Common myeloid progenitor, CD34-positive (primary cell): ENCODE data around the gene SHMT1.
A peak's percentile ranks its signal among the peaks of the same experiment; 100 is the strongest.
"Not testable (repeated sequence)": the region's sequence is repeated elsewhere in the genome, so short reads cannot be mapped to it uniquely, and the experiment has no call there.

Experiments used
- CTCF ChIA-PET: fragments of 350-600 bp; sonication (Branson Sonifier 250); formaldehyde crosslinking; loops from one replicate; lab custom pipeline; 2021; ENCODE audit warnings: antibody characterized with exemption; lab: Charles Lee
- POLR2A ChIA-PET: fragments of 350-600 bp; sonication (Branson Sonifier 250); formaldehyde crosslinking; loops from one replicate; lab custom pipeline; 2021; ENCODE audit warnings: antibody characterized with exemption; lab: Charles Lee
- DNase-seq, 3 donors: peaks; one replicate each; pipeline versions ENCODE4 v3.0.0 to v3.0.0-alpha.2; 2013
- H3K27ac ChIP-seq, 2 experiments: 1 replicate in 1 of 2; 2 replicates in 1 of 2; pipeline ENCODE4 v1.7.0; 2013; ENCODE audit warnings: inconsistent platforms in 2 of 2, low read length in 2 of 2, mild to moderate bottlenecking in 2 of 2, low read depth in 1 of 2, moderate library complexity in 1 of 2; ENCODE audit not compliant: severe bottlenecking in 2 of 2, insufficient read depth in 1 of 2, poor library complexity in 1 of 2
- H3K27me3 ChIP-seq, 5 experiments: replicated peaks in 2 of 5; 1 replicate in 3 of 5; 2 replicates in 2 of 5; pipeline versions ENCODE4 v1.6.1 to v1.7.0; 2013; ENCODE audit warnings: low read length in 4 of 5, mild to moderate bottlenecking in 2 of 5, moderate library complexity in 2 of 5, inconsistent platforms in 1 of 5; ENCODE audit not compliant: insufficient read depth in 5 of 5, control insufficient read depth in 4 of 5
- H3K36me3 ChIP-seq, 4 experiments: 1 replicate in 2 of 4; 2 replicates in 2 of 4; pipeline versions ENCODE4 v1.6.1 to v1.7.0; 2013; ENCODE audit warnings: low read length in 3 of 4, control low read depth in 1 of 4, mild to moderate bottlenecking in 1 of 4; ENCODE audit not compliant: control insufficient read depth in 4 of 4, insufficient read depth in 4 of 4
- H3K4me1 ChIP-seq, 4 experiments: 1 replicate in 3 of 4; 2 replicates in 1 of 4; pipeline versions ENCODE4 v1.6.1 to v1.7.1; 2013; ENCODE audit warnings: low read length in 3 of 4, mild to moderate bottlenecking in 3 of 4, control low read depth in 1 of 4, inconsistent platforms in 1 of 4, moderate library complexity in 1 of 4; ENCODE audit not compliant: control insufficient read depth in 4 of 4, insufficient read depth in 4 of 4; ENCODE audit errors: control extremely low read depth in 1 of 4
- H3K4me3 ChIP-seq, 7 experiments: 1 replicate in 4 of 7; 2 replicates in 3 of 7; pipeline versions ENCODE4 v1.5.1 to v1.7.0; 2013; ENCODE audit warnings: mild to moderate bottlenecking in 7 of 7, low read length in 6 of 7, moderate library complexity in 6 of 7, inconsistent platforms in 2 of 7, low read depth in 2 of 7, control low read depth in 1 of 7; ENCODE audit not compliant: insufficient read depth in 4 of 7, control insufficient read depth in 1 of 7; ENCODE audit errors: extremely low read depth in 1 of 7
- H3K9me3 ChIP-seq, 5 experiments: 1 replicate in 4 of 5; 2 replicates in 1 of 5; pipeline versions ENCODE4 v1.6.1 to v1.7.1; 2013; ENCODE audit warnings: low read length in 4 of 5, mild to moderate bottlenecking in 2 of 5, inconsistent platforms in 1 of 5, low read depth in 1 of 5, moderate library complexity in 1 of 5; ENCODE audit not compliant: control insufficient read depth in 4 of 5, insufficient read depth in 2 of 5; ENCODE audit errors: control extremely low read depth in 1 of 5
- whole genome bisulfite sequencing: methylation state at CpG from one replicate; pipeline ENCODE4 v1.1.5; 2013; ENCODE audit not compliant: insufficient coverage; 5-methylcytosine and 5-hydroxymethylcytosine counted together

The SHMT1 gene

DNA sequence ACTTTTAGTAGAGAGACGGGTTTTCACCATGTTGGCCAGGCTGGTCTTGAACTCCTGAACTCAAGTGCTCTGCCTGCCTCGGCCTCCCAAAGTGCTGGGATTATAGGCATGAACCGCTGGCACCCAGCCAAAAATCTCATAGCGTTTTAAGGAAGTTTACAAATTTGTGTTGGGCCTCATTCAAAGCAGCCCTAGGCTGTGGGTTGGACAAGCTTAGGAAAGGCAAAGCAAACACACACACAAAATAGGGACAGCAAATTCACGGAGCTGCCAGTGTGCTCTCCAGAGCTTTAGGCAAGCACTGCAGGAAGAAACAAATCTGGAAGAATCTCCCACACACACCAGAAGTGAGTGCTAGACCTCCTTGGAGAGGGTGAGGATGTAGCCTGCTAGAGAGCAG lies 39.8 kb upstream of the SHMT1 start:
- H3K4me3 ChIP-seq, CTCF ChIA-PET, H3K4me1 ChIP-seq, H3K27me3 ChIP-seq, H3K36me3 ChIP-seq, H3K9me3 ChIP-seq, H3K27ac ChIP-seq, DNase-seq, POLR2A ChIA-PET: not testable (repeated sequence)
- no CpG with 5 or more reads among the region's 5 CpGs for WGBS

GRCh38 chr17:18401872-18402590 lies 38.7 kb upstream of the SHMT1 start:
- CTCF ChIA-PET, POLR2A ChIA-PET: not testable (repeated sequence)
- WGBS, result 78% methylated on average over 2 of the region's 7 CpGs

DNA sequence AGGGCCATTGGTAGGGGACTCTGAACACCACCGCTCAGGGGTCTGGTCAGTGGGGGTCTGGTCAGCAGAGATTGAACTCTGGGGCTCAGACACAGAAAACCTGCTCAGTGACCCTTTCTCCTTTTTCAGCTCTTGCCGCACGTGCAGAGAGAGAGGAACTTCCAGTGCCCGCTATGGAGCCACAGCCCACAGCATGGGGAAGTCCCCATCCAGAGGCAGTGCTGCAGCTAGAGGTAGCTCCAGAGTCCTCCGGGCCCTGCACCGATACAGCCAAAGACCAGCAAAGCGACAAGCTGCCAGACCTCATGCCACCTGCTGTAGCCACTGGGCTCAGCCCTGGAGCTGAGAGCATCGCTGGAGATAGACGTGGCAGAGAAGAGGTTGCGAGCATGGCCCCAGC lies 25.4 kb upstream of the SHMT1 start:
- CTCF ChIA-PET, POLR2A ChIA-PET, H3K36me3 ChIP-seq, H3K4me3 ChIP-seq, H3K9me3 ChIP-seq, H3K27ac ChIP-seq, DNase-seq, H3K4me1 ChIP-seq, H3K27me3 ChIP-seq: not testable (repeated sequence)
- no CpG with 5 or more reads among the region's 10 CpGs for WGBS

More at GRCh38 chr17:18401872-18402590, 38.7 kb upstream of the SHMT1 start:
- H3K27ac ChIP-seq, H3K4me1 ChIP-seq, DNase-seq, H3K27me3 ChIP-seq, H3K4me3 ChIP-seq, H3K36me3 ChIP-seq, H3K9me3 ChIP-seq: not testable (repeated sequence)

GRCh38 chr17:18388266-18388665 lies 24.9 kb upstream of the SHMT1 start:
- WGBS, result 93% methylated on average over 1 of the region's 4 CpGs
- H3K4me3 ChIP-seq, CTCF ChIA-PET, H3K27ac ChIP-seq, H3K9me3 ChIP-seq, POLR2A ChIA-PET, H3K36me3 ChIP-seq, H3K27me3 ChIP-seq, H3K4me1 ChIP-seq: not testable (repeated sequence)
- DNase-seq, result peak in 1 of 3 donors; percentile 10

DNA sequence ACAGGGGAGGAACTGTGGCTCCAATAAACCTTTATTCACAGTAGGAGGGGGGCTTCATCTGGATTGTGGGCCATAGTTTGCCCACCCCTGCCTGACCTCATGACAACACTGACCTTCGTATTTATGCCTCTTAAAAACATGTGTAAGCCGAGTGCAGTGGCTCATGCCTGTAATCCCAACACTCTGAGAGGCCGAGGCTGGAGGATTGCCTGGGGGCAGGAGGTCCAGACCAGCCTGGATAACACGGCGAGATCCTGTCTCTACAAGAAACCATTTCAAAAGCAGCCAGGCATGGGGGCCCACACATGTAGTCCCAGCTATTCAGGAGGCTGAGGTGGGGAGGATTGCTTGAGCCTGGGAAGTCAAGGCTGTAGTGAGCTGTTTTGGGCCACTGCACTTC lies 24.2 kb upstream of the SHMT1 start:
- H3K9me3 ChIP-seq, H3K4me3 ChIP-seq, POLR2A ChIA-PET, H3K4me1 ChIP-seq, H3K27ac ChIP-seq, DNase-seq, H3K36me3 ChIP-seq, CTCF ChIA-PET: not testable (repeated sequence)
- H3K27me3 ChIP-seq, result peaks cover 0 to 14% (median 0%) of the 10 kb centered on the region in 5 experiments
- 95% methylated on average over 4 of the region's 5 CpGs for WGBS

DNA sequence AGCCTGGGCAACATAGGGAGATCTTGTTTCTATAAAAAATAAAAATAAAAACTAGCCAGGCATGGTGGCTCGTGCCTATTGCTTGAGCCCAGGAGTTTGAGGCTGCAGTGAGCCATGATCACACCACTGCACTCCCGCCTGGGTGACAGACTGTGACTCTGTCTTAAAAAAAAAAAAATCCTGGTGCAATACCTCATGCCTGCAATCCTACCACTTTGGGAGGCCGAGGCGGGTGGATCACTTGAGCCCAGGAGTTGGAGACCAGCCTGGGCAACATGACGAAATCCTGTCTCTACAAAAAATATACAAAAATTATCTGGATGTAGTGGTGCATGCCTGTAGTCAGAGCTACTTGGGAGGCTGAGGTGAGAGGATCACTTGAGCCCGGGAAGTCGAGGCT lies 20.9 kb upstream of the SHMT1 start:
- H3K4me3 ChIP-seq, CTCF ChIA-PET, H3K36me3 ChIP-seq, POLR2A ChIA-PET, H3K9me3 ChIP-seq, H3K27ac ChIP-seq, DNase-seq: not testable (repeated sequence)
- Histone ChIP-seq H3K27me3 (peaks cover 0 to 26% (median 0%) of the 10 kb centered on the region in 5 experiments), H3K4me1 (peaks cover 0 to 11% (median 4%) of the 10 kb centered on the region in 4 experiments)
- WGBS, result 93% methylated on average over 4 of the region's 7 CpGs

DNA sequence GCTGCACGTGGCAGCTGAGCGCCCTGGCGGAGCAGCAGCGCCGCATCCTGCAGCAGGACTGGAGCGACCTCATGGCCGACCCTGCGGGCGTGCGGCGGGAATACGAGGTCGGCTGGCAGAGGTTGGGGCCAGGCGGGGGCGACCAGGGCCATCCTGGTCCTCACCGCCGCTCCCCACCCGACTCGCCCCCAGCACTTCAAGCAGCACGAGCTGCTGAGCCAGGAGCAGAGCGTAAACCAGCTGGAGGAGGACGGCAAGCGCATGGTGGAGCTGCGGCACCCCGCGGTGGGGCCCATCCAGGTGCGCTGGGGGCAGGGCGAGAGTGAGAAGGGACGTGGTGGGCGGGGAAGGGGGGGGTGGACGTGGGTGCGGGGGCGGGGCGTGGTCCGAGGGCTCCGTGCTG lies 19.7 kb upstream of the SHMT1 start:
- H3K4me3 ChIP-seq, H3K9me3 ChIP-seq, H3K36me3 ChIP-seq, H3K27ac ChIP-seq, POLR2A ChIA-PET, H3K4me1 ChIP-seq, CTCF ChIA-PET: not testable (repeated sequence)
- H3K27me3 ChIP-seq, result peaks cover 0 to 26% (median 0%) of the 10 kb centered on the region in 5 experiments
- peak in 2 of 3 donors; percentile 52 to 68 for DNase-seq
- WGBS, result 13% methylated on average over 23 of the region's 36 CpGs
